Ramos (cell line): ENCODE measurements around the gene MAK.
"Not testable (repeated sequence)": the region's sequence is repeated elsewhere in the genome, so short reads cannot be mapped to it uniquely, and the experiment has no call there.

ENCODE experiments used
- in situ Hi-C: fragments of 300-500 bp; cut with MboI; formaldehyde crosslinking; loops from one replicate; pipeline ENCODE4 v1.14.3; 2022; ENCODE audit warnings: low sequenced_read_pairs; ENCODE audit not compliant: unreplicated experiment

MAK gene

GRCh38 chr6:10854922-10855632 is 16.7 kb upstream of the MAK start:
- in situ Hi-C loops, result no loop called here

GRCh38 chr6:10853849-10854300 is 15.5 kb upstream of the MAK start:
- in situ Hi-C loops, result not testable (repeated sequence)

GRCh38 chr6:10852361-10852960 is 14.1 kb upstream of the MAK start:
- in situ Hi-C loops, result no loop called here

- in situ Hi-C loops, result no loop called here
Measured at GRCh38 chr6:10850728-10851127, 12.4 kb upstream of the MAK start.

- in situ Hi-C loops, result no loop called here
Measured at GRCh38 chr6:10849901-10850300, 11.6 kb upstream of the MAK start.

- in situ Hi-C loops, result no loop called here
Measured at GRCh38 chr6:10847684-10848083, 9.3 kb upstream of the MAK start.

- in situ Hi-C loops, result no loop called here
Measured at GRCh38 chr6:10843554-10843953, 5.2 kb upstream of the MAK start.

GRCh38 chr6:10838794-10839333 is 525 bp upstream of the MAK start:
- in situ Hi-C loops, result no loop called here

GRCh38 chr6:10837622-10837994 is 731 bp downstream of the MAK start:
- in situ Hi-C loops, result no loop called here

GRCh38 chr6:10837009-10837621 is 1.2 kb downstream of the MAK start:
- in situ Hi-C loops, result no loop called here

- in situ Hi-C loops, result no loop called here
Measured at GRCh38 chr6:10834823-10835222, 3.5 kb downstream of the MAK start.

- in situ Hi-C loops, result no loop called here
Measured at GRCh38 chr6:10831609-10832008, 6.7 kb downstream of the MAK start.

- in situ Hi-C loops, result no loop called here
Measured at GRCh38 chr6:10824819-10825218, 13.5 kb downstream of the MAK start.

GRCh38 chr6:10824297-10824696 is 14.0 kb downstream of the MAK start:
- in situ Hi-C loops, result no loop called here

- in situ Hi-C loops, result not testable (repeated sequence)
Measured at GRCh38 chr6:10814176-10814575, 24.2 kb downstream of the MAK start.

GRCh38 chr6:10809098-10809497 is 29.2 kb downstream of the MAK start:
- in situ Hi-C loops, result no loop called here

- in situ Hi-C loops, result no loop called here
Measured at GRCh38 chr6:10808376-10808775, 30.0 kb downstream of the MAK start.

GRCh38 chr6:10801224-10801848 is 37.0 kb downstream of the MAK start:
- in situ Hi-C loops, result loop anchor here (5.0 kb wide), 1 partner anchor 324 kb away; no protein-coding TSS in a partner anchor

- in situ Hi-C loops, result loop anchor here (5.0 kb wide), 1 partner anchor 324 kb away; no protein-coding TSS in a partner anchor
Measured at GRCh38 chr6:10800810-10801209, 37.5 kb downstream of the MAK start.

- in situ Hi-C loops, result no loop called here
Measured at GRCh38 chr6:10794239-10794638, 44.1 kb downstream of the MAK start.

GRCh38 chr6:10793695-10794094 is 44.6 kb downstream of the MAK start:
- in situ Hi-C loops, result no loop called here
